ENCODE data around the gene ST8SIA6.

ST8SIA6 gene

DNA sequence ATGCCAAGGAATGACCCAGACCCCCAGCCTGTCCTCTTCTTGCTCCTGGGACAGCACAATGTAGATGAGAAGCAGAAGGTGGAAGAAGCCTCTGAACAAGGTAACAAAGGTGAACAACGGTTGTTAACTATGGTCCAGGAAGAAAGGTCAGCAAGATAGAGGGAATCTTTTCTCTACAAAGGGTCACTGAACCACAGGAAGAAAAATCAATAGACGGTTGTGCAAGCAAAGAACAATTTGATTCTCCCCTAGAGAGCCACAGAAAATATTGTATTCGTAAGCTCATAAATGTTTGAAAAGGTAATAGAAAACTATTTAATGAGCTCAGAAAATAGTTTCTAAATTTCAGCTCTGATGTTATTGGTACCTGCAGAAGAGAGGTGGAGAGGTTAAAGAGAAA lies 111.3 kb downstream of the ST8SIA6 start:
- Histone ChIP-seq H3K4me3 (ENCODE audit: low read length) (no peak overlapping the region), H3F3A (ENCODE audit: insufficient read depth, low read length) (no peaks in the 10 kb centered on the region), H2AFZ (ENCODE audit: low read length) (no peak overlapping the region), H3K79me2 (ENCODE audit: low read length) (no peaks in the 10 kb centered on the region), H3K4me2 (ENCODE audit: low read depth, low read length) (no peak overlapping the region), H3K27me3 (replicated peaks; ENCODE audit: insufficient read depth, low read length) (no peaks in the 10 kb centered on the region), H3K36me3 (replicated peaks; ENCODE audit: insufficient read depth, low read length) (no peaks in the 10 kb centered on the region), H3K27ac (ENCODE audit: low read length) (no peak overlapping the region), H4K20me1 (ENCODE audit: insufficient read depth, low read length) (no peaks in the 10 kb centered on the region), H3K9me2 (replicated peaks; ENCODE audit: insufficient read depth, low read length) (no peaks in the 10 kb centered on the region), H3K4me1 (ENCODE audit: low read length) (no peaks in the 10 kb centered on the region), H3K9ac (ENCODE audit: low read length) (no peak overlapping the region), H3K9me3 (replicated peaks; ENCODE audit: insufficient read depth, low read length) (no peaks in the 10 kb centered on the region)
- DNase-seq, result no peak
- TF ChIP-seq, protein P1, sequence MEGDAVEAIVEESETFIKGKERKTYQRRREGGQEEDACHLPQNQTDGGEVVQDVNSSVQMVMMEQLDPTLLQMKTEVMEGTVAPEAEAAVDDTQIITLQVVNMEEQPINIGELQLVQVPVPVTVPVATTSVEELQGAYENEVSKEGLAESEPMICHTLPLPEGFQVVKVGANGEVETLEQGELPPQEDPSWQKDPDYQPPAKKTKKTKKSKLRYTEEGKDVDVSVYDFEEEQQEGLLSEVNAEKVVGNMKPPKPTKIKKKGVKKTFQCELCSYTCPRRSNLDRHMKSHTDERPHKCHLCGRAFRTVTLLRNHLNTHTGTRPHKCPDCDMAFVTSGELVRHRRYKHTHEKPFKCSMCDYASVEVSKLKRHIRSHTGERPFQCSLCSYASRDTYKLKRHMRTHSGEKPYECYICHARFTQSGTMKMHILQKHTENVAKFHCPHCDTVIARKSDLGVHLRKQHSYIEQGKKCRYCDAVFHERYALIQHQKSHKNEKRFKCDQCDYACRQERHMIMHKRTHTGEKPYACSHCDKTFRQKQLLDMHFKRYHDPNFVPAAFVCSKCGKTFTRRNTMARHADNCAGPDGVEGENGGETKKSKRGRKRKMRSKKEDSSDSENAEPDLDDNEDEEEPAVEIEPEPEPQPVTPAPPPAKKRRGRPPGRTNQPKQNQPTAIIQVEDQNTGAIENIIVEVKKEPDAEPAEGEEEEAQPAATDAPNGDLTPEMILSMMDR (IDR thresholded peaks at IDR 0.05; ENCODE audit: low read length), result no peak
- TF ChIP-seq EZH2phosphoT487 (IDR thresholded peaks at IDR 0.05; ENCODE audit: low read length), result no peak
- no peak for TF ChIP-seq EZH2 (optimal IDR thresholded peaks at IDR 0.05; ENCODE audit: low read depth, low read length)

DNA sequence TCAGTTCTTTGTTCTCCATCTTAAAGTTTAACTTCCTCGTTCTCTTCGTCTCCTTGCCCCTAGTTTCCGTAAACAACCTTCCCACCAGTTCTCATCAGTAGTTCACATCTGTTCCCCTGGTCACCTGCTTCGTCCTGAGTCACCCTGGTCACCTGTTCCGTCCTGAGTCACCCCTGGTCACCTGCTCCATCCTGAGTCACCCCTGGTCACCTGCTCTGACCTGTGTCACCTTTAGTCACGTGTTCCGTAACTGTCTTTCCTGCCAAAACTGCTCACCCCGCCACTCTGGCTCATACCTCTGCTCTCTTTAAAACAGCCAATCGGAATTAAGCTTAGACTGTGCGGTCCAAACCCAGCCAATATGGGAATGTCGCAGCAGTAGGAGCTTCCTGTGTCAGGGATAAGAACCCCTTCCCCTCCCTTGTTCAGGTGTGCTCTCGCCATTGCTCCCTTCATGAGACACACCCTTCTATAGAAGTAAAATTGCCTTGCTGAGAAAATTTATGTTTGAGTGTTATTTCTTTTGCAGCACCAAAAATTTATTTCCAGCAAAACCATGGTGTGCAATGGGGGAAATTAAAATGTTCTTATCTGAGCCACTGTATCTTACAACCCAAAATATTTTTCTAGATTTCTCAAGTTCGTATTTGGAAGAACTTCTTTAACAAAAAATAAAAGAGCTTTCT lies 114.1 kb downstream of the ST8SIA6 start:
- no peaks in the 10 kb centered on the region for H3K9me2 ChIP-seq (replicated peaks; ENCODE audit: insufficient read depth, low read length)
- H3K79me2 ChIP-seq (ENCODE audit: low read length), result no peaks in the 10 kb centered on the region
- no peaks in the 10 kb centered on the region for H3F3A ChIP-seq (ENCODE audit: insufficient read depth, low read length)

DNA sequence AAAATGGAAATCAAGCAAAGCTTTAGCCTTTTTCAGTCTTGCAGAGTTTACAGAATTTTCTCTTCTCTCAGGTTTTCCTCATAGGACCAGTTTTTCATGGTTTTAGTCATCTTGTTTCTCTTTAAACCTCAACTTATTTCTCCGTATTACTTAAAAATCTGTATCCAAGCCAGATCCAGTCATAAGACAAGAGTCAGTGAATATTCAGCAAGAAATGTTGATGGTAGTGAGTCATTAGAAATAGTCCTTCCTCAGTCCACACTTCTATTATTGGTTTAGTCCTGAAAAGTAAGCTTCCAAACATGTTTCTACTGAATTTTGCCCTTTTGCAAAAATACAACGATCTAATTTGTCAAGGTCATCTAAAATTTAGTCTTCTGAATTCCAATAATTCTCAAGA lies 119.3 kb downstream of the ST8SIA6 start:
- no peak overlapping the region for H3K27ac ChIP-seq (ENCODE audit: low read length)
- H2AFZ ChIP-seq (ENCODE audit: low read length), result no peak overlapping the region
- no peaks in the 10 kb centered on the region for H3K79me2 ChIP-seq (ENCODE audit: low read length)

More for the DNA sequence above, 114.1 kb downstream of the ST8SIA6 start:
- Histone ChIP-seq H3K4me1 (ENCODE audit: low read length) (no peaks in the 10 kb centered on the region), H3K9me3 (replicated peaks; ENCODE audit: insufficient read depth, low read length) (no peaks in the 10 kb centered on the region), H3K9ac (ENCODE audit: low read length) (no peak overlapping the region), H3K27ac (ENCODE audit: low read length) (no peak overlapping the region), H3K4me3 (ENCODE audit: low read length) (no peak overlapping the region), H4K20me1 (ENCODE audit: insufficient read depth, low read length) (no peaks in the 10 kb centered on the region), H3K36me3 (replicated peaks; ENCODE audit: insufficient read depth, low read length) (no peaks in the 10 kb centered on the region), H3K4me2 (ENCODE audit: low read depth, low read length) (no peak overlapping the region), H3K27me3 (replicated peaks; ENCODE audit: insufficient read depth, low read length) (no peaks in the 10 kb centered on the region), H2AFZ (ENCODE audit: low read length) (no peak overlapping the region)
- TF ChIP-seq, protein P1 (IDR thresholded peaks at IDR 0.05; ENCODE audit: low read length), result no peak
- no peak for TF ChIP-seq EZH2 (optimal IDR thresholded peaks at IDR 0.05; ENCODE audit: low read depth, low read length)
- TF ChIP-seq EZH2phosphoT487 (IDR thresholded peaks at IDR 0.05; ENCODE audit: low read length), result no peak
- no peak for DNase-seq

More for the DNA sequence above, 119.3 kb downstream of the ST8SIA6 start:
- H3K4me2 ChIP-seq (ENCODE audit: low read depth, low read length), result no peak overlapping the region
- H3K9ac ChIP-seq (ENCODE audit: low read length), result no peak overlapping the region
- no peaks in the 10 kb centered on the region for H3K9me2 ChIP-seq (replicated peaks; ENCODE audit: insufficient read depth, low read length)
- H3F3A ChIP-seq (ENCODE audit: insufficient read depth, low read length), result no peaks in the 10 kb centered on the region
- TF ChIP-seq EZH2 (optimal IDR thresholded peaks at IDR 0.05; ENCODE audit: low read depth, low read length) (no peak), EZH2phosphoT487 (IDR thresholded peaks at IDR 0.05; ENCODE audit: low read length) (no peak)
- TF ChIP-seq, protein P1 (IDR thresholded peaks at IDR 0.05; ENCODE audit: low read length), result no peak
- no peak overlapping the region for H3K4me3 ChIP-seq (ENCODE audit: low read length)
- no peaks in the 10 kb centered on the region for H3K36me3 ChIP-seq (replicated peaks; ENCODE audit: insufficient read depth, low read length)
- no peaks in the 10 kb centered on the region for H3K27me3 ChIP-seq (replicated peaks; ENCODE audit: insufficient read depth, low read length)
- H3K9me3 ChIP-seq (replicated peaks; ENCODE audit: insufficient read depth, low read length), result no peaks in the 10 kb centered on the region
- H4K20me1 ChIP-seq (ENCODE audit: insufficient read depth, low read length), result no peaks in the 10 kb centered on the region
- no peaks in the 10 kb centered on the region for H3K4me1 ChIP-seq (ENCODE audit: low read length)
- no peak for DNase-seq

Measured in MM.1S (cell line).